Right renal pelvis (tissue), 4 donors: ENCODE measurements around the gene QSOX1. TPM values are rescaled to one million over a fixed set of nuclear protein-coding genes. Genes with fewer than 3 reads are reported as not detected.

Experiments used
- DNase-seq, 4 donors: peaks; one replicate each; pipeline ENCODE4 v3.0.0-alpha.2; 2013; ENCODE audit warnings: low read depth in 4 of 4, low spot score in 3 of 4, missing footprints in 1 of 4
- polyA plus RNA-seq, 4 donors: library from polyadenylated mRNA; unstranded; fragments of 120-200 nt; gene quantifications; one replicate each; pipeline ENCODE4 v1.2.1, GENCODE V29; 2013; ENCODE audit not compliant: insufficient read length in 4 of 4

The QSOX1 gene
- polyA plus RNA-seq, 4 donors: 59.0 to 75.9 (median 63.5) TPM

DNA sequence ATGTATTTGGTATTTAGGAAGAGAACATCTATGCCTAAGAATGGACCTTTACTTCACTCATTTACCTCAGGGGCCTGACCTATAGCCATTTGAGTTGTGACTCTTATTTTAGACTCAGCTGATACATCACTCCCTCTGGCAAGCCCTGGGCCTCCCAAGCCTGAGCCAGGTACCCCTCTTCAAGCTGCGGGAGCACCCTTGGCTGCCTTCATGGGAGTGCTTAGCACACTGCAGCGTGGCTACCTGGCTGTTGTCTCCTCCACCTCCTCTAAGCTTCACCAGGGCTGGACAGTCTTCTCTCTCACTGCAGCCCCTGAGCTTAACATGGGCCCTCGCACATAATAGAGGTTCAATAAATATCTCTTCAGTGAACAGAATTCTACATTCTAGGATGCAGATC lies 51.9 kb downstream of the QSOX1 start:
- no peak for DNase-seq

DNA sequence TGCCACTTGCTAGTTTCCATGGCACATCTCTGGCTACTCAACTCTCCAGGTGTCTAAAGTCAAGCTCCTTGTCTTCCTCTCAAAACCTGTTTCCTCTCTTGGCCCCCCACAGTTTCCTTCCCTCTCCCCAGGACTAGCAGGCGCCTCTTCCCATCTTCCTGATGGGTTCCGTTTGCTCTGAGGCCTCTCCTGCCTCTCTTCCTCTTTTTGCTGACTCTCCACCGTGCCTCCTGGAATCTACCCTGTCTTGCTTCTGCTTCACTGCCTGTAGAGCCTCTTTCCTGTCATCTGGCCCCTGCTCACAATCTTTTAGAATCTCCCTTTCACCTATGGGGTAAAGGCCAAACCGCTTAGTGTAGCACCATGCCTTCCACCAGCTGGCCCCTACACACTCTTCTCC lies 53.6 kb downstream of the QSOX1 start:
- DNase-seq: no peak

DNA sequence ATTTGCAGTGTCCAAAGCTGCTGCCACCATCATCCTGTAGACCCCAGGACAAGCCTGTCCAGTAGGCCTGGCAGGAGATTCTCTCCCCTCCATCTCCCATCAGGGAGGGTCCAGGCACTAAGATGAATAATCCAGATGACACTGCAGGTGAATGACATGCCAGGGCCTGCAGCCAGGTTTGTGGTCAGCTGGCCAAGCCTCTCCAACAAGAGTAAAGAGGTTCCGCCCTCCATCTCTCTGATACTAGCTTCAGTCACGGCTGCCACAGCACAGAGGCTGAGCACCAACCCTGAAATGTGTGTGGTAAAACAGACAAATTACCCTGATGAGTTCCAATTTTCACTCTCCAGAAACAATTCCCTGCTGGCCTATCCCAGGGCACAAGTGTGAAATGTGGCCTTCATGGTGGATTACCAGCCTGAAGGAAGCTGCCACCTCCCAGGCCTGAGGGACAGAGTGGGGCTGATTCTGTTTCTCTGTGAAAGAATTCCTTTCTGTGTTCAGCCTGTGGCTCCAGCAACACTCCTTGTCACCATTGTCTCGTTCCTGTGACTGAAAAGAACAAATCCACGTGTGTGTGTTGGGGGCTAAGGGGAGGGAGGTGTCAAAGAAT lies 55.4 kb downstream of the QSOX1 start:
- DNase-seq: no peak

GRCh38 chr1:180211156-180211859 lies 56.6 kb downstream of the QSOX1 start:
- DNase-seq: no peak

DNA sequence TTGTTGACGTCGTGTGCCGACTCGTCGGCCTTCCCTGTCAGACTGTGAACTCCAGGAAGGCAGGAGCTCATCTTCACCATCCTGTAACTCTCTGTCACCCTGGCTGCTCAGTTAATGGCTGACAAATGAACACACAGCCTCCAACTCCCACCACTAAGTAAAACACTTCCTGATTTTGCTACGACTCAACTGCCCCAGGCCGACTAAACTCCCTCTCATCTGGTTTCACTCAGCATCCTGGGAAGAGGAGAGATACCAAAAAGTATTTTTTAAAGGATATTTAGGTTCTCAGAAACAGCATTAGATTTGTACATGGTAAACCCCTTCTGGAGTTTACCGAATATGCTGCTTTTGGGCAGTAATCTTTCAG lies 57.2 kb downstream of the QSOX1 start:
- no peak for DNase-seq

DNA sequence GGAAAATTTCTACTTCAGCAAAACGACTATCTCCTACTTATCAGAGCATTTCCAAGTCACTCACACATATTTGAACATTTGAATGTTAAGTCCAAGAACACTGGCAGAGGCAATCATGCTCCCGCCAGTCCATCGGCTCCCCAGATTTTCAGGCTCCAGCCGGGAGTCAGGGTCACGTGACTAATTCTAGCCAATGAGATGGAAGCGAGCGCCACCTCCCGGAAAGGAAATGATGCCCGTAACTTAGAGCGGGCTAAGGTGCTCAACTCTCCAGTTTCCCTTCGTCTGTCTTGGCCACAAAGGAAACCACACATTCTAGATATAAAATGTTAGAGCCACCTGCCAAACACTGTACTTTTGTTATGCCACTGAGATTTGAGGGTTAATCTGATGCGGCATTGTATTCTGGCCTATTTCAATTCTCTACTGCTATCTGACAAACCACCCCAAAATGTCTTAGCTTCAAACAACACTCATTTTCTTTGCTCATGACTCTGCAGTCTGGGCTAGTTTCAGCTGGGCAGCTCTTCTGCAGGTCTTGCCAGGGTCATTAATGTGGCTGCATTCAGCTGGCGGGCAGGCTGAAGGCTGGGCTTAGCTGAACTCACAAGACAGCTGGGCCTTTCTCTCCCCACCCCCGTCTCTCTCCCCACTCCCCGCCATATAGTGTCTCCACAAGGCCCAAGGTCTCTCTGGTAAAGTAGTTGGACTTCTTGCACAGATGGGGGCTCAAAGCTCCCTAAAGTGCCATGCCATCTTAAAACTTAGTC lies 58.9 kb downstream of the QSOX1 start:
- no peak for DNase-seq

DNA sequence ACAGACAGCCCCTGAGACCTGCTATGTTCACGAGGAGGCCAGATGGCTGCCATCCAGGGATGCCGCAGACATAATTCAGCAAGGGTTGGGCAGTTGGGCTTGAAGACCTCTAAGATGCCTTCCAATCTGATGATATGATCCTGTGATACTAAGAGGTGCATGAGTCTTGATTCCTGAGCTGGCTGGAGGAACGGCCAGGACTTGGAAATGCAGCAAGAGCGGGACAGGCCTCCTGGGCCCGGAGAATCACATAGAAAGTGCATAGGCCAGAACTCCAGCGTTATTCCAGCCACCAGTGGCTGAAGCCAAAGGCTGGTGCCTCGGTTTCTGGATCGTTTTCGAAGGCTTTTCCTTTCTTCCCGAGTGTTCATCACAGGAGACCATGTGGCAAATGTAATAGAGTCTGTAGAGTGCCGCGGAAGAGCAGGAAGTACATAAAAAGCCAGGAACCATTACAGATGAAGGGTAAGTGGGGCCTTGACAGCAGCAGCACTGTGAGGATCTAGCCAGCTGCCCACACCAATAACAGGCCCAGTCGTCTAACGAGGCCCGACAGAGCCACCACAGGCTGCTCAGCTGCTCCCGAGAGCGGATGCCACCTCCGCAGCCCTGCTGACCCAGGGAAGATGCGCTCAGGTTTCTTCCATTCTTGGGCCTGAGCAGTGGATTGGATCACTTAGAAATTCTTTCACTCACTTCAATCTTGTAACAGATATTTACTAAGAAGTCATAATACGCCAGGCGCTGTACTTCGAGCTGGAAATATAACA lies 61.4 kb downstream of the QSOX1 start:
- DNase-seq: no peak

DNA sequence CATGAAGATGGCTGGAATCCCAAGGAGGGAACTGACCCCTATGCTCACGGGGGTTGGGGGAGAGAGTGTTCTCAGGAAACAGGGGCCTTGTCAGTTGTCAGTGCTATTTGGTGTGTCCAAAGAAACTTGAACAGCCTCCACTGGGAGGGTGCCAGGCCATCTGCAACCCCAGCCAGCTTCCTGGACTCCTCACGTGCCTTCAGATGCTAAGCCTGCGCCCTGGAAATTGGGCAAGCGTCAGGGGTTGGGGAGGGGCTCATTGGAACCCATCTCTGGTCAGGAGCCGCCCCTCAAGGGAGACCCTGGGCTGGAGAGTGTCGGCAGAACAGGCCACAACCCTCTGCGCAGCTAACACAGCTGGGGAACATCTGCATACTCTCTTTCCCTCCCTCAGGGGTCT lies 62.3 kb downstream of the QSOX1 start:
- no peak for DNase-seq

DNA sequence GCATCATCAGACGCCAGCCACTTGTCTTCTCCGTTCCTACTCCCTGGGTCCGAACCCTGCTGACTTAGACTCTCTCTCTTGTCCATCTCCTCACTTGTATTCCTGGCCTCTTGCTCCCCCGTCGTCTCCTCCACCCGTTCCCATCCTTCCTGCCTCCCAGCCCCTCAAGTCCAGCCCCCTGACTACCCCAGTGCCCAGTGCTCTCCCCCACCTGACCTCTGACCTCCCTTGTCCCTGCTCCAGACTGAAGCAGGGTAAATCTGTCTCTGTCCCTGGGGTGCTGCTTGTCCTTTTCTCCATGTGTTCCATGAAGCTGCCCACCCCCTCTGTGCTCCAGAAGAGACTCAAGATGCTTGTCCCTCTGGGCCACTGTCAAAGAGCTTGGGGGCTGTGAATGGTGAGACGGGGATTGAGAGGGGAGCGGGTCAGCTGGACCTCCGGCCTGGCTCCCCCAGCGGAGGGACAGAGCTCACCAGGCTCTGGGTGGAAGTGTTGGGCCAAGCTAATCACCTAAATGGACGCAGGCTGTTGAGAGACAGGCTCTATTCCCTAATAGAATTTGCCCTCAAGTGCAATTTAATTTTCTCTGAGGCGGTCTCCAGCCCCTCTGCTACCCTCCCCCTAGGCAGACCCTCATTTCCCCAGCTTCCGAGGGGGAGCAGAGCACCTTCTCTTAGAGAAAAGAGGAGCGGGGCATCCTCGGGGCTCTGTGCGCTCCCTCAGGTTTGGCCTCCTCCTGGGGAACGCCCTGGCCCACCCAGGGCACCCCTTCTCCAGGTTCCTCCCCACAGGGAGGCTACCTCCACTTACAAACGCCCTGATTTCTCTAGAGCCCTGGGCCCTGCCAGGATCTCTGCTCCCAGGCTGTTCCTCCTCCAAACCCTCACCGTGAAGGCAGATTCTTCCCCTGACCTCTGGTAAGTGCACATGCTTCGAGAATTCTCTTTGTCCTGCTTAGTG lies 64.4 kb downstream of the QSOX1 start:
- DNase-seq: no peak

GRCh38 chr1:180219776-180220175 lies 65.1 kb downstream of the QSOX1 start:
- no peak for DNase-seq

DNA sequence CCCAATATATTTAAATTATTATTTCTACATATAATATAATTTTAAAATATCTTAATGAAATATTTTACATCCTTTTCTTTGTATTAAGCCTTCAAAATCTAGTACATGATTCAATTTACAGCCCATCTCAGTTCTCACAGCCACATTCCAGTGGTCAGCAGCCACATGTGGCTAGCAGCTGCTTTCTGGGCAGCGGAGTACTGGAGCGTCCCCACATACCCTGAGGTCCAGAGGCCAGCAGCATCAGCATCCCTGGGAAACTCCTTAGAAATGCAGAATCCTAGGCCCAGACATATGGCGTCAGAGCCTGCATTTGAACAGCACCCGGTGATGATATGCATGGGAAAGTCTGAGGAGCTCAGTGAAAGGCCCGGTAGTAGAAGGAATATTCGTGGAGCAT lies 66.8 kb downstream of the QSOX1 start:
- no peak for DNase-seq

GRCh38 chr1:180224902-180225301 lies 70.2 kb downstream of the QSOX1 start:
- no peak for DNase-seq

DNA sequence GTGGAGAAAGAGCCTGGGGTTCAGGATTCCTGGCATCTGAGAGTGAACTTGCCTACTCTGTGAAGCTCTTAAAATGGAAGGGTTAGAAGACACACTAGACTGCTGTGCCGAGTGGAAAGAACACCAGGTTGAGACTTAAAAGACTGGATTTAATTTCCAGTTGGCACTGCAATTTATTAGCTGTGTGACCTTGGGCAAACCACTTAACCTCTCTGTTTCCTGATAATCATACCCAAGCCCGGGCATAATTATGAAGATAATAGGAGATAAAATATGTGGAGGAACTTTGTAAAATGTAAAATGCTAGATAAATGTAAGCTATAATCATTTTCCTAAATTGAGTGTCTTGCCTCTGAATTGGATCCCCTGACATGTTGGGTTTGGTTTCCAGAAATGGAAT lies 70.7 kb downstream of the QSOX1 start:
- DNase-seq: no peak

DNA sequence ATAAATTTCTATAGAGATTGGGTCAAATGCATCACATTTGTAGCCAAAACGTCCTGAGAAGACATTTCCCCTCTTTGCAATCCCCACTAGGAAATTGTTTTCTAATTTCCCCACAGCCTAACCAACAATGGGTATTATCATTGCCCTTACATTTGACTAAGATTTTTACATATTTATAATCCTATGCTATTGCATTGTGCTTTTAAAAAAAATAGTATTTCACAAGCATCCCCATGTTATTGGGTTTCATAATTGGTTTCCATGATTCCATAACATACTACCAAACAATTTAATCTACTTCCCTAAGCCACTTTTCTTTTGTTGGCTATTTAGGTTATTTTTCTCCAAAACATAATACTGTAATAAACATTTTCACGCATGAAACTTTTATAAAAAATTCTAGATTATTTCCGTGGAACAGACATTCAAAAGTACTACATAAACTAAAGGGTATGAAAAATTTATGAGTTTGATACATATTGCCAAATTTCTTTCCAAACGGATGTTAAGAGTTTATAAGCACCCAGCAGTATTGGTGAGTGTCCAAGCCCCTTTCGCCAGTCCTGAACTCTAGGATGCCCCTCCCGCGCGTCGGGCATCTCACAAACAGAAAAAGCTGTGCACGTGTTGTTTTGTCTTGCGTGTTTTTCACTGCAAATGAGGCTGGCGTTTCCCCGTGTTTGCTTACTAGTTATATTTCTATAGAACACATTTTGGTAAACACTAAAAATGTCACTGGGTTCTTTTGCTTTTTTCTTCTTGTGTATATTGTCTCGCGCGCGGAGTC lies 73.4 kb downstream of the QSOX1 start:
- no peak for DNase-seq

DNA sequence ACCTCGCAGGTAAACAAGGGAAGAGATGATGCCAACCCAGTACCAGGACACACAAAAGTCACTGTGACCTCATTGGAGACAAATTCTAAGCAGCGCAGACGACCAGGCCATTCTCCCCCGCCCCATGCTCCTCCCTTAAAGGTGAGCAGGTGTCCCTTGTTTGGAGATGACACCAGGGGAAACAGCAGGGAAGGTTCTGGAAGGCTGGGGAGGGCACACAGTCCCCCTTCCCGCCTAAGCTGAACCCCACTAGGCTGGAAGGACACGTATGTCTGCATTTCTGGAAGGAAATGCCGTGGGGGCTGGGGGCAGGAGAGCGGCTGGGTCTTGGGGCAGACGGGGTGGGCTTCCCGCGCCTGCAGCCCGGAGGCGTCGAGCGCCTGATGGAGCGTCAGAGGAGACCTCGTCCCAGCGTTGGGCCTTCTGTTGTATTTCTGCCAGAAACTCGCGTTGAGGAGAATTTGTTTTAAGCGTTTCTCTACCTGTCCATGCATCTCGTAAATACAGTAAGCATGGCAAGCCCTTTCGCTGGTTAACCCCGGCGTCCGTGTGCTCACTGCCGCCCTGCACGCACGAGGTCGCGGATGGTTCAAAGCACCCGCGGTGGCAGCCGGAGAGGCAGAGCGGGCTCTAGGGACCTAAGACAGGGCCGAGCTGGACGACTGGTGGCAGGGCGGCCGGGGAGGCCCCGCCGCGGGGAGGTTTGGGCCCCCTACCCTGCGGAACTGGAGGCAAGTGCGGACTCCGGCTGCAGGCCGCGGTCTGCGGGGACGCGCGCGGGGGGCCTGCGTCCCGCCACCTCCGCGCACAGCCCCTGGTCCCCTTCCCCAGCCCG lies 74.2 kb downstream of the QSOX1 start:
- no peak for DNase-seq

GRCh38 chr1:180229483-180230415 lies 75.1 kb downstream of the QSOX1 start, which contains the start of gene LHX4:
Gene LHX4 (plus strand): TSS chr1:180230264. CDS start chr1:180230530, 266 bp downstream.
- no peak for DNase-seq

- no peak for DNase-seq
These were observed 75.7 kb downstream of the QSOX1 start for GRCh38 chr1:180230416-180230790.
